ENCODE data around the gene SYTL3. TPM values are rescaled to one million over a fixed set of nuclear protein-coding genes. Genes with fewer than 3 reads are reported as not detected.

SYTL3 gene
- total and polyA plus RNA-seq, 2 of the 8 experiments (the other 6 are each of a cell fraction or from before 2014, with no cell fraction given): 0.27 to 0.99 TPM

DNA sequence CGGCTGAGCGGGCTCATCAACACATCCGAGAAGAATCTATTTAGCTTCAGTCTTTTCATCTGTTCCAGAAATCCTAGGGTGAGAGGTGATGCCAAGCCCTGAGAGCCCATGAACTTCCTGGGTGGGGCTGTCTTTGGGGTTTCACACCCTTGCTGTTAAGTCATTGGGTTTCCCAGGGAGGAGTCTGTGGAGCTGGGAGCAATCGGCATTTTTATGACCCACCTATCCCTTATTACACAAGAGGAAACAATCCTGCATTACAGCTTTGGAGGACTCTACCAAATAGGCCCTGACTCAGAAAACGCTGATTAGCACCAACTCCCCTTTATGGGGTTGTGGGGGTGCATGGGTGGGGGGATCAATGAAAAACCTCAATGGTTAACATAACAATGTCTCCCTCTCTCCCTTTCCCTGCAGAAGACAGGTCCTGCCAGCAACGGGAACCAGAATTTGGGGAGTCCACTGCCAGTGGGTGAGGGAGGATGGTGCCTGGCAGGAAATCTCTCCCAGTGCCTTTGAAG, 123.1 kb downstream of the SYTL3 start (continued):
- no peak for TF ChIP-seq GTF2F1 (IDR thresholded peaks at IDR 0.05; ENCODE audit: borderline replicate concordance, low read depth, low read length)
